ENCODE results near the gene KCNJ3. TPM values are rescaled to one million over a fixed set of nuclear protein-coding genes. Genes with fewer than 3 reads are reported as not detected.
"Not testable (repeated sequence)": the region's sequence is repeated elsewhere in the genome, so short reads cannot be mapped to it uniquely, and the experiment has no call there.

The KCNJ3 gene
- total and polyA plus RNA-seq, 2 donors (not counting 1 experiment from before 2014, with no cell fraction given): 0.01 TPM; not detected in 1

DNA sequence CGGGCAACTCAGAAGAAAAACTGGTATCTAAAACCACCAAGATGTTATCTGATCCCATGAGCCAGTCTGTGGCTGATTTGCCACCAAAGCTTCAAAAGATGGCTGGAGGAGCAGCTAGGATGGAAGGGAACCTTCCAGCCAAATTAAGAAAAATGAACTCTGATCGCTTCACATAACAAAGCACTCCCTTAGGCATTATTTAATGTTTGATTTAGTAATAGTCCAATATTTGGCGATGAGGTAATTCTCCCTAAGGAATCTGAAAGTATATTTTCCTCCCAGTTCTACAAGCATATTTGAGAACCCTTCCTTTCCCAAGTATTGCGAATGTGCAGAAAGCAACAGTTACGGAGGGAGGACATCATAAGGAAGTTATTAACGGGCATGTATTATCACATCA lies 156.6 kb downstream of the KCNJ3 start:
- no peaks in the 10 kb centered on the region for H4K20me1 ChIP-seq (ENCODE audit: control insufficient read depth, insufficient read depth, low read length, poor library complexity, severe bottlenecking)
- DNase-seq (no peak), ATAC-seq (ENCODE audit: low read depth) (no peak)
- H3K9me3 ChIP-seq (ENCODE audit: control extremely low read depth in 1 of 3, control insufficient read depth in 2 of 3, insufficient read depth in 1 of 3, low read length in 2 of 3): no peaks in the 10 kb centered on the region
- no peak overlapping the region for H3K4me2 ChIP-seq (replicated peaks; ENCODE audit: low read depth, low read length, poor library complexity, severe bottlenecking)
- H3K9ac ChIP-seq (ENCODE audit: low read length): no peak overlapping the region
- H3K27me3 ChIP-seq (replicated peaks in 1 of 4; ENCODE audit: control extremely low read depth in 1 of 4, control insufficient read depth in 3 of 4, insufficient read depth in 4 of 4, low read length in 3 of 4): no peaks in the 10 kb centered on the region
- no peaks in the 10 kb centered on the region for H3K4me1 Mint-ChIP-seq
- H3K79me2 ChIP-seq (ENCODE audit: control insufficient read depth, insufficient read depth, low read length): no peaks in the 10 kb centered on the region
- POLR2A ChIA-PET: no interaction called here
- H3K4me1 ChIP-seq (ENCODE audit: control insufficient read depth in 2 of 2, insufficient read depth in 2 of 2, low read length in 2 of 2): no peaks in the 10 kb centered on the region
- no peak overlapping the region for H3K27ac ChIP-seq (ENCODE audit: low read length in 2 of 2)
- CTCF ChIA-PET: no interaction called here
- no peak overlapping the region for H2AFZ ChIP-seq (ENCODE audit: insufficient read depth, low read depth, low read length, poor library complexity, severe bottlenecking)
- no peaks in the 10 kb centered on the region for H3K9me3 Mint-ChIP-seq (ENCODE audit: insufficient read depth)
- TF ChIP-seq, protein P1, sequence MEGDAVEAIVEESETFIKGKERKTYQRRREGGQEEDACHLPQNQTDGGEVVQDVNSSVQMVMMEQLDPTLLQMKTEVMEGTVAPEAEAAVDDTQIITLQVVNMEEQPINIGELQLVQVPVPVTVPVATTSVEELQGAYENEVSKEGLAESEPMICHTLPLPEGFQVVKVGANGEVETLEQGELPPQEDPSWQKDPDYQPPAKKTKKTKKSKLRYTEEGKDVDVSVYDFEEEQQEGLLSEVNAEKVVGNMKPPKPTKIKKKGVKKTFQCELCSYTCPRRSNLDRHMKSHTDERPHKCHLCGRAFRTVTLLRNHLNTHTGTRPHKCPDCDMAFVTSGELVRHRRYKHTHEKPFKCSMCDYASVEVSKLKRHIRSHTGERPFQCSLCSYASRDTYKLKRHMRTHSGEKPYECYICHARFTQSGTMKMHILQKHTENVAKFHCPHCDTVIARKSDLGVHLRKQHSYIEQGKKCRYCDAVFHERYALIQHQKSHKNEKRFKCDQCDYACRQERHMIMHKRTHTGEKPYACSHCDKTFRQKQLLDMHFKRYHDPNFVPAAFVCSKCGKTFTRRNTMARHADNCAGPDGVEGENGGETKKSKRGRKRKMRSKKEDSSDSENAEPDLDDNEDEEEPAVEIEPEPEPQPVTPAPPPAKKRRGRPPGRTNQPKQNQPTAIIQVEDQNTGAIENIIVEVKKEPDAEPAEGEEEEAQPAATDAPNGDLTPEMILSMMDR (IDR thresholded peaks at IDR 0.05): no peak
- TF ChIP-seq EZH2 (IDR thresholded peaks at IDR 0.05; ENCODE audit: borderline replicate concordance, insufficient read depth, low read depth, low read length, poor library complexity, severe bottlenecking): no peak
- H3K4me3 Mint-ChIP-seq: no peak overlapping the region
- H3K27me3 Mint-ChIP-seq: no peaks in the 10 kb centered on the region
- no peak overlapping the region for H3K27ac Mint-ChIP-seq
- intact Hi-C loops (cut with micrococcal nuclease): no loop called here
- H3K4me3 ChIP-seq (ENCODE audit: control extremely low read depth in 1 of 5, extremely low read depth in 1 of 5, insufficient read depth in 1 of 5, low read depth in 2 of 5, low read length in 4 of 5): no peak overlapping the region
- no peaks in the 10 kb centered on the region for H3K36me3 ChIP-seq (replicated peaks in 1 of 2; ENCODE audit: control extremely low read depth in 1 of 2, control insufficient read depth in 1 of 2, extremely low read depth in 1 of 2, insufficient read depth in 2 of 2, low read length in 1 of 2)
- 80% methylated on average over 1 of the region's 6 CpGs for WGBS (ENCODE audit: insufficient coverage)

GRCh38 chr2:154867151-154867550 lies 168.7 kb downstream of the KCNJ3 start:
- intact Hi-C loops (cut with micrococcal nuclease); H3K36me3 ChIP-seq (replicated peaks in 1 of 2; ENCODE audit: control extremely low read depth in 1 of 2, control insufficient read depth in 1 of 2, extremely low read depth in 1 of 2, insufficient read depth in 2 of 2, low read length in 1 of 2); POLR2A ChIA-PET: not testable (repeated sequence)

More at GRCh38 chr2:154867151-154867550, 168.7 kb downstream of the KCNJ3 start:
- H3K9me3 ChIP-seq (ENCODE audit: control extremely low read depth in 1 of 3, control insufficient read depth in 2 of 3, insufficient read depth in 1 of 3, low read length in 2 of 3); H3K9ac ChIP-seq (ENCODE audit: low read length); H3K9me3 Mint-ChIP-seq (ENCODE audit: insufficient read depth); H3K79me2 ChIP-seq (ENCODE audit: control insufficient read depth, insufficient read depth, low read length); H3K27ac Mint-ChIP-seq; H3K4me2 ChIP-seq (replicated peaks; ENCODE audit: low read depth, low read length, poor library complexity, severe bottlenecking); H3K4me1 ChIP-seq (ENCODE audit: control insufficient read depth in 2 of 2, insufficient read depth in 2 of 2, low read length in 2 of 2); ATAC-seq (ENCODE audit: low read depth); H2AFZ ChIP-seq (ENCODE audit: insufficient read depth, low read depth, low read length, poor library complexity, severe bottlenecking); H4K20me1 ChIP-seq (ENCODE audit: control insufficient read depth, insufficient read depth, low read length, poor library complexity, severe bottlenecking); DNase-seq; H3K27ac ChIP-seq (ENCODE audit: low read length in 2 of 2); H3K4me3 Mint-ChIP-seq; H3K27me3 Mint-ChIP-seq; CTCF ChIA-PET; H3K27me3 ChIP-seq (replicated peaks in 1 of 4; ENCODE audit: control extremely low read depth in 1 of 4, control insufficient read depth in 3 of 4, insufficient read depth in 4 of 4, low read length in 3 of 4); H3K4me1 Mint-ChIP-seq; H3K4me3 ChIP-seq (ENCODE audit: control extremely low read depth in 1 of 5, extremely low read depth in 1 of 5, insufficient read depth in 1 of 5, low read depth in 2 of 5, low read length in 4 of 5): not testable (repeated sequence)
- WGBS (ENCODE audit: insufficient coverage): 88% methylated on average over 4 of the region's 4 CpGs

All from B cell (primary cell).